ENCODE results near the gene LRPAP1. TPM values are rescaled to one million over a fixed set of nuclear protein-coding genes. Genes with fewer than 3 reads are reported as not detected.

LRPAP1 gene
- total RNA-seq, 1 donor from 2014 or later: 117 TPM

GRCh38 chr4:3500111-3500510 lies 32.1 kb downstream of the LRPAP1 start:
- DNase-seq: no peak

GRCh38 chr4:3499710-3500109 lies 32.5 kb downstream of the LRPAP1 start:
- no peak for DNase-seq

- DNase-seq: no peak
Measured at GRCh38 chr4:3498901-3499510, 33.2 kb downstream of the LRPAP1 start.

GRCh38 chr4:3498407-3498806 lies 33.8 kb downstream of the LRPAP1 start:
- no peak for DNase-seq

- no peak for DNase-seq
Measured at GRCh38 chr4:3497523-3498389, 34.5 kb downstream of the LRPAP1 start.

- DNase-seq: no peak
Measured at GRCh38 chr4:3497095-3497494, 35.1 kb downstream of the LRPAP1 start.

GRCh38 chr4:3496021-3496420 lies 36.2 kb downstream of the LRPAP1 start:
- DNase-seq: no peak

GRCh38 chr4:3495204-3495975 lies 36.8 kb downstream of the LRPAP1 start:
- DNase-seq: no peak

- no peak for DNase-seq
Measured at GRCh38 chr4:3494462-3494871, 37.8 kb downstream of the LRPAP1 start.

- DNase-seq: no peak
Measured at GRCh38 chr4:3493720-3494461, 38.3 kb downstream of the LRPAP1 start.

- peak; percentile 50 for DNase-seq
Measured at GRCh38 chr4:3492741-3493719, 39.2 kb downstream of the LRPAP1 start.

GRCh38 chr4:3491681-3492405 lies 40.4 kb downstream of the LRPAP1 start:
- peak; percentile 20 for DNase-seq

GRCh38 chr4:3489451-3489962 lies 42.7 kb downstream of the LRPAP1 start:
- DNase-seq: no peak

- DNase-seq: no peak
Measured at GRCh38 chr4:3488820-3489219, 43.4 kb downstream of the LRPAP1 start.

- DNase-seq: no peak
Measured at GRCh38 chr4:3487861-3488260, 44.4 kb downstream of the LRPAP1 start.

GRCh38 chr4:3486541-3487540 lies 45.4 kb downstream of the LRPAP1 start:
- peak; percentile 82 for DNase-seq

- no peak for DNase-seq
Measured at GRCh38 chr4:3485886-3486540, 46.2 kb downstream of the LRPAP1 start.

Data from tongue (tissue), 2 donors.